HL-60 (cell line): ENCODE data around the gene PRDM15.

Experiments
- DNase-seq, 2 experiments: peaks; one replicate each; pipeline ENCODE4 v3.0.0-alpha.2; 2010 to 2020; ENCODE audit warnings: low read depth in 1 of 2, low spot score in 1 of 2
- H3K27ac ChIP-seq: fragments of 250-450 bp; sonication (Bioruptor Pico); replicated peaks from 2 replicates; pipeline ENCODE4 v1.5.1; 2020; ENCODE audit warnings: mild to moderate bottlenecking, moderate library complexity
- H3K27me3 ChIP-seq: fragments of 250-450 bp; sonication (Bioruptor Pico); 2 replicates; pipeline ENCODE4 v1.5.1; 2021; ENCODE audit warnings: mild to moderate bottlenecking, moderate library complexity; ENCODE audit not compliant: insufficient read depth, poor library complexity, severe bottlenecking
- H3K4me3 ChIP-seq: replicated peaks from 2 replicates; pipeline ENCODE4 v1.5.1; 2011; ENCODE audit warnings: mild to moderate bottlenecking, control low read depth, low read length; ENCODE audit not compliant: insufficient read depth
- GABPA ChIP-seq: IDR thresholded peaks from 2 replicates; pipeline ENCODE4 v1.6.1; 2012; ENCODE audit warnings: low read depth
- POLR2AphosphoS5 ChIP-seq: IDR thresholded peaks from 2 replicates; pipeline ENCODE4 v1.6.1; 2012; ENCODE audit warnings: low read depth
- REST ChIP-seq: IDR thresholded peaks from 2 replicates; pipeline ENCODE4 v1.6.1; 2012; ENCODE audit warnings: low read depth; ENCODE audit not compliant: insufficient replicate concordance
- SPI1 ChIP-seq: IDR thresholded peaks from 2 replicates; pipeline ENCODE4 v1.6.1; 2012; ENCODE audit warnings: low read depth, mild to moderate bottlenecking, borderline replicate concordance
- TF ChIP-seq, protein P1 (sequence below): IDR thresholded peaks from one replicate; pipeline ENCODE4 v1.5.1; 2011; ENCODE audit warnings: low read length, control low read depth, inconsistent platforms; ENCODE audit not compliant: insufficient read depth

Gene PRDM15

GRCh38 chr21:41764558-41765419, 114.4 kb downstream of the PRDM15 start:
- Histone ChIP-seq H3K27ac (no peak overlapping the region), H3K27me3 (peaks cover 47% of the 10 kb centered on the region), H3K4me3 (no peak overlapping the region)
- TF ChIP-seq POLR2AphosphoS5 = no peak
- TF ChIP-seq, protein P1, sequence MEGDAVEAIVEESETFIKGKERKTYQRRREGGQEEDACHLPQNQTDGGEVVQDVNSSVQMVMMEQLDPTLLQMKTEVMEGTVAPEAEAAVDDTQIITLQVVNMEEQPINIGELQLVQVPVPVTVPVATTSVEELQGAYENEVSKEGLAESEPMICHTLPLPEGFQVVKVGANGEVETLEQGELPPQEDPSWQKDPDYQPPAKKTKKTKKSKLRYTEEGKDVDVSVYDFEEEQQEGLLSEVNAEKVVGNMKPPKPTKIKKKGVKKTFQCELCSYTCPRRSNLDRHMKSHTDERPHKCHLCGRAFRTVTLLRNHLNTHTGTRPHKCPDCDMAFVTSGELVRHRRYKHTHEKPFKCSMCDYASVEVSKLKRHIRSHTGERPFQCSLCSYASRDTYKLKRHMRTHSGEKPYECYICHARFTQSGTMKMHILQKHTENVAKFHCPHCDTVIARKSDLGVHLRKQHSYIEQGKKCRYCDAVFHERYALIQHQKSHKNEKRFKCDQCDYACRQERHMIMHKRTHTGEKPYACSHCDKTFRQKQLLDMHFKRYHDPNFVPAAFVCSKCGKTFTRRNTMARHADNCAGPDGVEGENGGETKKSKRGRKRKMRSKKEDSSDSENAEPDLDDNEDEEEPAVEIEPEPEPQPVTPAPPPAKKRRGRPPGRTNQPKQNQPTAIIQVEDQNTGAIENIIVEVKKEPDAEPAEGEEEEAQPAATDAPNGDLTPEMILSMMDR = no peak
- TF ChIP-seq SPI1 = no peak
- no peak for TF ChIP-seq GABPA
- TF ChIP-seq REST = no peak
- no peak for DNase-seq

DNA sequence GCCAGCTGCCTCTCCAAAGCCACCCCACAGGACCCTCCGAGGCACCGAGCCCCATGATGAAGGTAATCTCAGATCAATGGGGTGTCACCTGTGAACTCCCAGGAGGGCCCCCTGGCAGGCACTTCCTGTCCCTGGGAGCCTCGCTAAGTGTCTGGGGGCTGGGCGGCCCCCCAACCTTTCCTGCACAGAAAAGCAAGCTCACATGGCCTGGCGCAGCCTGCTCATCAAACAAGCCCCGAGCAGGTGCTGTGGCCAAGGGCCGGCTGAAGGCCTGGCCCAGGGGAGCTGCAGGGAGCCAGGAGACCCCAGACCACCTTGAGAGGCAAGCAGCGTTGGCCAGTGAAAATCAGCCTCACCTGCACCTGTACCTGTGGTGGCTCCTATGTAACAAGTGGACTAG, 115.1 kb downstream of the PRDM15 start:
- H3K27me3 ChIP-seq = peaks cover 41% of the 10 kb centered on the region

More for the DNA sequence above, 115.1 kb downstream of the PRDM15 start:
- Histone ChIP-seq H3K27ac (no peak overlapping the region), H3K4me3 (no peak overlapping the region)
- no peak for DNase-seq
- TF ChIP-seq GABPA (no peak), POLR2AphosphoS5 (no peak), SPI1 (no peak), REST (no peak)
- TF ChIP-seq, protein P1 = no peak
